GM18868 (cell line): ENCODE data around the gene LILRB3.
A peak's percentile ranks its signal among the peaks of the same experiment; 100 is the strongest.
"Not testable (repeated sequence)": the region's sequence is repeated elsewhere in the genome, so short reads cannot be mapped to it uniquely, and the experiment has no call there.

Source experiments
- ATAC-seq: cut with Tn5 transposase; IDR thresholded peaks from one replicate; pipeline ENCODE4 v1.9.1; 2021; ENCODE audit warnings: mild to moderate bottlenecking, moderate library complexity; ENCODE audit not compliant: unreplicated experiment

The LILRB3 gene

DNA sequence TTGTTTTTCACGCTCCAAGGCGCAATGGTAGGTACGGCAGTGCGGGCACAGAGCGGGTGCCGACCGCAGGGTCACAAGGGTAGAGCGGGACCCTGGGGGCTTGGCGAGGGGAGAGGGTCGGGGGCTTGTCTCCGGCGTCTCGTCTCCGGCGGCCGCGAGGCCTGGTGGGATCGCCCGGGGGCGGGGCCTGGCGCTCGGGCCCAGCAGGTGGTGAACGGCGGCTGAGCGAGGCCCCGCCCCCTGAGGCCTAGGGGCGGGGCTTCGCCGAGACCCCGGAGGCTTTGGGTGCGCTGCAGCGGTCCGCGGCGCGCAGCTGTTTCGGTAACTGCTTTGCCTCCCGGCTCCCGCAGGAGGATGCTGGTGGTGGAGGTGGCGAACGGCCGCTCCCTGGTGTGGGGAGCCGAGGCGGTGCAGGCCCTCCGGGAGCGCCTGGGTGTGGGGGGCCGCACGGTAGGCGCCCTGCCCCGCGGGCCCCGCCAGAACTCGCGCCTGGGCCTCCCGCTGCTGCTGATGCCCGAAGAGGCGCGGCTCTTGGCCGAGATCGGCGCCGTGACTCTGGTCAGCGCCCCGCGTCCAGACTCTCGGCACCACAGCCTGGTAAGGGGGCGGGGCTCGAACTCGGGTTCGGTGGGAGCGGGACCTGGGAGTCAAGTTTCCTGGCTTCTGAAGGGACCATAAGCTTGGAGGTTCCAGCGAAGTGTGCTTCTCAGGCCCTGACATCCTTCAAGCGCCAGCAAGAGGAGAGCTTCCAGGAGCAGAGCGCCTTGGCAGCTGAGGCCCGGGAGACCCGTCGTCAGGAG is 31.6 kb downstream of the LILRB3 start, which contains the start of gene TSEN34:
Gene TSEN34 (plus strand): TSS at position 298 of the 800 bp plus-strand sequence. CDS start 57 bp downstream, at position 355.
- peak; percentile 25 for ATAC-seq

DNA sequence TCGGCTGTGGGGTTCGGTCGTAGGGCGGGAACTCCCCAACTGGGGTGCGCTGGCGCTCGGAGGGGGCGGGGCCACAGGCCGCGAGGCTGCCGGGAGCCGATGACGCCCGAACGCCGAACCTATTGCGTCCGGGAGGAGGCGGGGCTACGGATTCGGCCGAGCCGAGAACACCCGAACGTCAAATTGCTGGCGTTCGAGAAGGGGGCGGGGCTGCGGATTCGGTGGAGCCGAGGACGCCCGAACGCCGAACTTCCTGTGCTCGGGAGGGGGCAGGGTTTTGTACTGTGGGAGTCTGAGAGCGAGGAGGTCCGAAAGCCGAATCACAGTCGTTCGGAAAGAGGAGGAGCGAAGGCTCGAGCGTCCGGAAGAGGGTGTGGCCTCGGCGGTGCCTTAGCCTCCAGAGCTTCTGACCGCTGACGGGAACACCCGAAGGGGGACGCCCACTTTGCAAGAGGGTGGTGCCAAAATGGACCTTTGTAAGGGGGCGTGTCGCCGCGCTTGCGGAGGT is 32.2 kb downstream of the LILRB3 start:
- peak; percentile 44 for ATAC-seq

DNA sequence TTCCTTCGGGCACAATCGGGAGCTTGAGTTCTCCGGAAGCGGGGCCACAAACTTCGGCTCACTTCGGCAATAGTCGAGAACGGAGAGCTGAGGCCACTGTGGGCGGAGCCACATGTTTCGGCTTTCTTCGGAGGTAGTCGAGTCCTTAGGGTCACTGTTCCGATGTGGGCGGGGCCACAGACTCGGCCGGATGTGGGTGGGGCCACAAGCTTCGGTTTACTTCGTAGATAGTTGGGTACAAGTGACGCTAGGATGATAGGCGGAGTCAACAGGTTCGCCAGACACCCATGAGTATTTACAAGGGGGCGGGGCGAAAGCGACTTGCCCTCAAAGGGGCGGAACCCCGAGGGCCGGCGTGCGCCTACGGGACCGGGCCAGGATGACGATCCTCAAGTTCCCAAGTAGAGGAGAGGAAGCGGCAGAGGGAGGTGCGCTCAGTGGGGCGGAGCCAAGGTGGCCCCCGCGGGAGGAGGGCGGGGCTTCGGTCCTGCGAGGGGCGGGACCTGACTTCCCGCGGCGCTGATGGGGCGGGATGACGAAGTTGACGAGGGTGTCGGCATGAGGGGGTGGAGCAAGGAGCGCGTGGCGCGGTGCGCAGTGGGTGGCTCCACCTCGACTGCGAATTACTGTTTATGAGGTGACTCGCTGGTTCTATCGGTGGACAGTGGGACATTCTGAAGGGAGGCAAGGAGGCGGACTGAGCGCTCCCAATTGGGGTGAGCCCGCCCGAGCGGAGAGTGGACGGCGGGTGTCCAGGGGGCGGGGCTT is 32.9 kb downstream of the LILRB3 start:
- peak; percentile 46 for ATAC-seq

DNA sequence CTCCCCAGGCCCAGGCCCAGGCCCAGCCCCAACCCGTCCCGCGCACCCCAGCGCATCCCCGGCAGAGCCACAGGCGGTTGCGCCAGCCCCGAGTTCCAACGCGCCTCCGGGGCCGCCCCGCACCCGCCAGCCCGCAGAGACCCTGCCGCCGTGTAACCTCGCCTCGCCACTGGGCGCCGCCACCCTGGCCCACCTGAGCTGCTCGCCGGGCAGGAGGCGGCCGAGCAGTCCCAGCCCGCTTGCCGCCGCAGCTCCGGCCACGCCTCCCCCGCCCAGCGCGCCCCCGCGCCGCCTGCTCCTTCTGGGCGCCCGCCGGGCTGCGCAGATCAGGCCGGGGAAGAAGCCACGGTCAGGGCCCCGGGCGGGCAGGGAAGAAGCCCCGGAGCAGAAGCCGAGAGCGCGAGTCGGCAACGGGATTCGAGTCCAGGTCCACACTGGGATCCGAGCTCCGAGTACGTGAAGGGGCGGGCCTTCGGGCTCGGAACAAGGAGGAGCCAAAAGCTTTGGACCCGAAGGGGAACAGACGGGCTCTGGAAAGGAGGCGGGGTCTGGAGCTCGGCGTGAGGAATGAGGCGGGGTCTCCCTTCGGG is 33.6 kb downstream of the LILRB3 start, which contains the start of gene MBOAT7:
Gene MBOAT7 (minus strand): TSS at position 436 of the 590 bp plus-strand sequence. CDS start 1,072 bp downstream, outside the sequence.
- ATAC-seq: peak; percentile 15

DNA sequence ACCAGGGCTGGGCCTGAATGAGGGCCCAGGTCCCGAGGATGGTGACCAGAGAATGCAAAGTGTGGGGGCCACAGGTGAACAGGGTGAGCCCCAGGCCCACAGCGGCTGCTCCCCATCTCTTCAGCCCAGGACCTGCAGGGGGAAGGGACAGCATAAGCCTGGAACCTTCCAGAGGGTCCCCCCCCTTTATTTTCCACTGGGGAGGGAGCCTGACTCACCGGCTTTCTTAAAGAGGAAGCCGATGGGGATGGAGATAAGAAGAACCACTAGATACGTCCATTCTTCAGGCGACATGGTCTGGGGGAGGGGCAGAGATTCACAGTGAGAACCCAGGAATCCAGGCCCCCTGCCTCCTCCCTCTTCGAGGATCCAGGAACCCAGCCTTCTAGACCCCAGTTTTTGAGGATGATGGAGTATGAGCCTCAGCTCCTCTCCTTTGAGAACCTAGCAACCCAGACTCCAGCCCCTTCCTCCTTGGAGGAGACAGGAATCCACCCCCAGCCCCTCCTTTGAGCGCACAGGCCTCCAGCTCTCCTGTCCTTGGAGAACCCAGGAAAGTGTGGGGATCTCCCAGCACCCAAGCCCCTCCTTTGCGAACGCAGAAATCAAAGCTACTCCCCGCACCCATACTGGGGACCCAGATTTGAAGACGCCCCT is 34.5 kb downstream of the LILRB3 start:
- no peak for ATAC-seq

DNA sequence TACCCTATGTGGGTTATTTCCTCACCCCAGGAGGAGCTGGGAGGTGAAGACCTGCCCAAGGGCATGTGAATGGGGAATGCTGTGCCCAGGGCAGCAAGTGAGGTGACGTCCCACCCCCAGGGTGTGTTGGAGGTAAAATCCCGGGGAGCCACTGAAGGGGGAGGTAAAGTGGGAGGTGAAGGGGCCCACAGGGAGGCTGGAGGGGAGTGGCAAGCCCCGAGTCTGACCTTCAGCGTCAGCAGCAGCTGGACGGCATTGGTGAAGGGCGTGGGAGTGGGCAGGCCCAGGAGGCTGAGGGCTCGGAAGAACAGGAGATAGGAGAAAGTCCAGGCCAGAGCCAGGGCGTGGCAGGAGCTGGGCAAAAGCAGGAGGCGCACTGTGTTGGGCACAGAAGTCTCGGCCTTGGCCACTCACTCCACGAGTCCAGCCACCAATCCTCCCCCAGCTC is 35.8 kb downstream of the LILRB3 start:
- no peak for ATAC-seq

DNA sequence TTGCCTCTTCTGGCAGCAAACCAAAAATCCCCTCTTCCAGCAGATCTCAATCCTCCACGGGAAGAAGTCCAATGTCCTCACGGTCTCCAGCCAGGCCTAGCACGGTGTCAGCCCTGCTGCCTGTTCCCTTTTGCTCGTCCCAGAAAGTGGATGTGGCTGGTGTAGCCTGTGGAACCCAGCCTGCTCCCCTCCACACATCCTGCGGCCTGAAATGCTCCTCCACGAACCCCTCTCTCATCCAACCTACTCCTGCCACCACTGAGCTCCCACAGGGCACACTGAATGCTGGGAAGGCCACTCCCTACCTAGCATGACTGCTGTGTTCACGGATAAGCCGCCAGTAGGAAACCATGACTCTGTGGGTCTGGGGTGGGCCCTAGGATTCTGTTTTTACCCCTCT is 36.5 kb downstream of the LILRB3 start:
- no peak for ATAC-seq

DNA sequence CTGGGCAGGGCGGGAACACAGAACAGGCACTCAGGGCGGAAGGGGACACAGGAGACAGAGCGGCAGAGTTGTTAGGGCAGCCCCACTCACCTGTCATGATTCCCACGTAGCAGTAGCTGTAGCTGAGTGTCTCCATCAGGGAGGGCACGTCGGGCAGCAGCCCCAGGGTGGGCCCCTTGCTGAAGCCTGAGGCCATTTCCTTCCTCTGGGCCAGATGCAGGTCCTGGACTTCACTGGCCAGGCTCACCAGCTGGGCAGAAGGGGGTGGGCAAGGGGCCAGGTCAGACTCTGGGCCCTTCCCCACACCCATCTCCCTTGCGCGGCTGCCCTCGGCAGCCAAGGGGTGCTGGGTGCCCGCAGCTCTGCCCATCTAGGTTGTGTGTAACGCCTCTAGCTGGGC is 39.4 kb downstream of the LILRB3 start:
- no peak for ATAC-seq

DNA sequence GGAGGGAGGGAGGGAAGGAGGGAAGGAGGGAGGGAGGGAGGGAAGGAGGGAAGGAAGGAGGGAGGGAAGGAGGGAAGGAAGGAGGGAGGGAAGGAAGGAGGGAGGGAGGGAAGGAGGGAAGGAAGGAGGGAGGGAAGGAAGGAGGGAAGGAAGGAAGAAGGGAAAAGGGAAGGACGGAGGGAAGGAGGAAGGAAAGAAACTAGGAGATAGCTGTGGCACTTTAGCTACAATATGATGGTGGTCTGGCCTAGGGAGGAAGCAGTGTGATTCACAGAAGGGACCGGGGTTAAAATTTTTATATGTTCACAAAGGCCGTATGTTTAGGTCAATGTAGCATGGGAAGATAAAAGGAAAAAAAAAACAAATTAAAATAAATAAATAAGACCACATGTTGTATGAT is 40.9 kb downstream of the LILRB3 start:
- not testable (repeated sequence) for ATAC-seq

DNA sequence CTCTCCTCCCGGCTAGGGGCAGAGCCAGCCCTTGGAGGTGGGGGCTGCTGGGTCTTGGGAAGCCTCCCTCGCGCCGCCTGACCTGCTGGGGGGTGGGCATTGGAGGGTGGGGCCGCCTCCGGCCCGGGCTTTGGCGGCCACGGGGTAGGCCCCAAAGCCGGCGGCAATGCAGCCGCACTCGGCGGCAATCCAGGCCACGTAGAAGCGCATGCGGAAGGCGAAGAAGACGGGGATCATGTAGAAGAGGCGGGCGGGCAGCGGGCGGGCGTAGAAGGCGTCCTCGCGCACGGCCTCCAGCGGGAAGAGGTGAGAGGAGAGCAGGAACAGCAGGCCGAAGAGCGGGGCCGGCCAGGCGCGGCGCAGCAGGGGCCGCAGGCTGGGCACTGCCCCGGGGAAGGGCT is 42.1 kb downstream of the LILRB3 start:
- no peak for ATAC-seq

DNA sequence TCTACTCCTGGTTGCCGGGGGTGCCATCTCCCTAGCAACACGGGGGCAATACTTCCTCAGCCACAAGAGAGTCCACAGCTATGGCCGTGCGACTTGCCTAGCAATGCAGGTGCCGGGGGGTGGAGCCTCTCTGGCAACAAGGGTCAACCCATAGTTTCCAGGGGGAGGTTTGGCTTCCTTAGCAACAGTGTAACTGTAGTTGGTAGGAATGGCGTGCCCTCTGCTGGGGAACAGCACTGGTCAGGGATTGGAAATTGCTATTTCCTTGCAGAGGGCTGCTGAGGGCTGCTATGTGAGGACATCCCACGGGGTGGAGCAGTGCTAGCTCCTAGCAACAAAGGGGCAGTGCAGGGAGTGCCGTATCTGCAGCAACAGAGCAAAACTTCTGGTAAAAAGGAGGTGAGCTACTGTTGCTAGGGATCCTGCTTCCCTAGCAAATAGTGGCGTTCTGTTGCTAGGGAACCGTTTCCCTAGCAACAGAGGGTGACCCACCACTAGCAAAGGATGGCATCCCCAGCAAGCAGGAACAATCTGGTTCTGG is 42.8 kb downstream of the LILRB3 start:
- no peak for ATAC-seq

DNA sequence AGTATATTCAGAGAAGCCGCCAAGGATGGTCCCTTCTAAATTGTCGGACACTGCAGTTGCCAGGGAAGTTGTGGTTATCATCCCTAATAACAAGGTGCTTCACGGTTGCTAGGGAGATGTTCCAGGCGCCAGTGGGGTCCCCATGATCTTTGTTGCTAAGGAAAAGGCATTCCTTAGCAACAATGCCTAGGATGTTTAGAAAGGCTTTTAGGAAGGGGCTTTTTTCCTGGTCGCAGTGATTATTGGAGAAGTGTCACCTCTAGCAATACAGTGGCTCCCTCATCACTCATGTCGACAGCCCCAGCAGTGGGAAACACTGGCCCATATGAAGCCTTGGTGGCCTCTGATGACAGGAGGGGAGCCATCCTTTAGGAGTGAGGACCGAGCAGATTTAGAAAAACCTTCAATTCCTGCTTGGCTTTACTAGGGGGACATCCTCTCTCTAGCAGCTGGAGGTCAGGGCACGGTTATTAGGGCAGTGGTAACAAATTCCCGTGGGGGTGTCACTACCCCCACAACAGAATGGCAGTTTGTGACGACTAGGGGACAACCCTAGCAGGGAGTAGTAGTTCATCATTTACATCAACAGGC is 43.5 kb downstream of the LILRB3 start:
- ATAC-seq: no peak

DNA sequence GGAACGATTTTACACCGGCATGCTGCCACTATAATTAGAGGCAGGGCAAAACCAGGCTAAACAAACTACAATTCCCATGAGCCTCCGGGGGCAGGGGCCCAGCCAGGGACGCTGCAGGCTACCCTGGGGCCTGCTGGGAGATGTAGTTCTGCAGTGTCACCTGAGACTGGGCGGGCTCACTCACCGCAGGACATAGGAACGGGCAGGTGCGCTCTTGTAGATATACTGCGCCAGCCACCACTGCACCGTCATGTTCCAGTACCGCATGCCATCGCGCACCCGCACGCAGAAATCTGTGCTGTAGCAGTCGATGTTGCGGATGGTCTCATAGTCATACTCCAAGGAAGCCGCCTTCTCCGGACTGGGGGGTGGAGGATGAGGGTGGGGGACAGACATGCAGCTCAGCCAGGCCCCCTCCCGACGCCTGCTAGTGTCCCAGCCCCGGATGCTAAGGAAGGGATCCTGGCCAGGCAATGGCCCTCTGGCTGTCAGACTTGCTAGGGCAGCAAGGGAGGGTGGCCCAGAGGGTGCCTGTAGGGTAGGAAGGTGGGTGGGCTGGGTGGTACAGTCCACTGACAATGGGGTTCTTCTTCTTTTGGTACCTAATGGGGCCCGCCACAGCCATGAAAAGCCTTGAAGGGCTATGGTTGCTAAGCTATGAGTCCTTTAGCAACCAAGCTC is 44.1 kb downstream of the LILRB3 start:
- ATAC-seq: no peak

DNA sequence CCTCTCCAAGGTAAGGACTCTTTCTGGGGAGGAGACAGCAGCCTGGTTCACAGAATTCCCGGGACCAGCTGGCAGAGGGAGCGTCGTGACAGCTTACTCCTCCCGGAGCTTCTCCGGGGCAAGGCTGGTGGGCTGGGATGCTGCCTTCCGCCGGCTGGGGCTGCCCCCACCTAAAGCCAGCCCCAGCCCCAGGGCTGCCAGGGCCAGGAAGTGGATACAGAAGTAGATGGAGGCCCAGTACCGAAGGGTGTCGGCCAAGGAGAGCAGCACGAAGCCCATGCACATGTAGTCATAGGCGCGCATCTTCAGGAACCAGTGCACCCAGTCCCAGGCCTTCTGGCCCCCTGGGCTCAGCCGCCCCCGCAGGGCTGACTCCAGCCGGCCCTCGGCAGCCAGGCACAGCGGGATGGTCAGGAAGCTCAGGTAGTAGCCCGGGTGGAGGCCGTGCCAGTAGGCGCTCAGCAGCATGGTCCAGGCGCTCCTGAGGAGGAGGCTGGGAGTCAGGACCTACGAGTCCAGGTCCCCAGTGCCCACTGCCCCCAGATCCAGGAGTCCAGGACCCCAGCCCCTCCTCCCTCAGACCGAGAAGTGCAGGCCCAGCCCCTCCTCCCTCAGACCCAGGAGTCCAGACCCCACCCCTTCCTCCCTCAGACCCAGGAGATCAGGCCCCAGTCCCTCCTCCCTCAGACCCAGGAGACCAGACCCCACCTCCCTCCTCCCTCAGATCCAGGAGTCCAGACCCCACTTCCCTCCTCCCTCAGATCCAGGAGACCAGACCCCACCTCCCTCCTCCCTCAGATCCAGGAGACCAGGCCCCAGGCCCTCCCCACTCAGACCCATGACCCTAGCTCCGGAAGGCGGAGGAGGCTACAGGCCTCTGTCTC is 48.6 kb downstream of the LILRB3 start:
- no peak for ATAC-seq

DNA sequence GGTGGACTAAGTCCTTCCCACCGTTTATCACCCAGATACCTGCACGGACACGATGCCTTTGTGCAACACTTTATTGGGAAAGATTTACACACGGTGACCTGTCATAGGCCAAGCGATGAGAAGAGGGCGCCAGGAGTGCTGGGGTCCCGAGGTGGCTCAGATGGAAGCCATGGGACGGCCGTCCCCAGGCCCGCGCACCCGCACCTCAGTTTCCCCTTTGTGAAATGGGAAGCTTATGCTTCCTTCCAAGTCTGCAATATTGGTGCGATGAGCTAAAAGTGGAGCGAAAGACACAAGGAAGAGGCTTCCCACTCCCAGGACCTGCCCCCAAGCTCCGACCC is 49.5 kb downstream of the LILRB3 start:
- ATAC-seq: no peak

DNA sequence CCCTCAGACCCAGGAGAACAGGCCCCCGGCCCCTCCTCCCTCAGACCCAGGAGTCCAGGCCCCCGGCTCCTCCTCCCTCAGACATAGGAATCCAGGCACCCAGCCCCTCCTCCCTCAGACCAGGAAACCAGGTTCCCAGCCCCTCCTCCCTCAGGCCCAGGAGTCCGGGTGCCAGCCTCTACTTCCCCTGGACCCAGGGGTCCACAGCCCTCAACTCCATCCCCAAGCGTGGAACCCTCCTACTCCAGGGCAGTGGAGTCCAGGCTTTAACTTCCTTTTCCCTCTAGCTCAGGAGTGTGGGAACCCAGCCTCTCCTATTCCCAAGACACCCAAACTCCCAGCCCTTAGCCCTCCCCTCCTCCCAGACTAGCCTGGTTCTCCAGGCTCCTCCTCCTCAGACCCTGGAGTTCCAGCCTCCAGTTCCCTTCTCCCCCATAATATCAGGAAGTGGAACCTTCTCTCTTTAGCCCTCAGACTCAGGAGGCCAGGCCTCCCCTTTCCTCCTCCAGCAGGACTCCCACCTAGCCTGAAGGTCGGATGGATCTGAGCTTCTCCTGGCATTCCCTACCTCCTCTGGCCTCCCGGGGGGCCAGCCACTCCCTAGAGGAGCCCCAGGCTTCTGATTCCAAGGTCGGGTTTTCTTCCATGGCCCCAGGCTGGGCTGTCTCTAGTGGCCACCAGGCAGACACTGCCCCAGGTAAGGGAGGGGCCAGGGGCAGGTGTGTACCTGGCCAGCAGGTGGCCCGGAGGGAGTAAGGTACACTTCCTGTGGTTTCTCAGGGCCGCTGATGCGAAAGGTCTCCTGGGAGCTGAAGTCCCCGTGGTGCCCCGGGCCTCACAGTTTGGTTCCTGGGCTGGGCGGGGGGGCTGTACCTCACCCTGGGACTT is 50.1 kb downstream of the LILRB3 start, which contains the start of gene TMC4:
Gene TMC4 (minus strand): TSS at position 690 of the 888 bp plus-strand sequence. CDS start 43 bp downstream, at position 647.
- no peak for ATAC-seq

DNA sequence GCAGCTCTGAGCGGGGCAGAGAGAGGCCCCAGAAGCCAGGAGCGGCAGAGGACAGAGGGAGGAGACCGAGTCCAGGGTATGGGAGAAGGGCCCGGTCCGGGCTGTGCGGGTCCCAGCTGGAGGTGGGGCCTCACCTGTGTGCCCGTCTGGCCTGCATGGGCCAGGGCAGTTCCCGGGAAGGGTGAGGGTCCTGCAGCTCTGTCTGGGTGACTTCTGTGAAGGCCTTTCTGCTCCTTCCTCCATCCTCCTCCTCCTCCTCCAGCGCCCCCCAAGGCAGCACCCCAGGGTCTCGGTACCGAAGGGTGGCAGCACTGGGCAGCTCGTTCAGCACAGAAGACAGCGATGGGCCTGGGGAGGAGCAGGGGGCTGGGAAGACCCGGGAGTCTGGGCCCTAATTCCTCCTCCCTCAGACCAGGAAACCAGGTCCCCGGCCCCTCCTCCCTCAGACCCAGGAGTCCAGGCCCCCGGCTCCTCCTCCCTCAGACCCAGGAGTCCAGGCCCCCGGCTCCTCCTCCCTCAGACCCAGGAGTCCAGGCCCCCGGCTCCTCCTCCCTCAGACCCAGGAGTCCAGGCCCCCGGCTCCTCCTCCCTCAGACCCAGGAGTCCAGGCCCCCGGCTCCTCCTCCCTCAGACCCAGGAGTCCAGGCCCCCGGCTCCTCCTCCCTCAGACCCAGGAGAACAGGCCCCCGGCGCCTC is 50.9 kb downstream of the LILRB3 start:
- ATAC-seq: not testable (repeated sequence)
